Measurements from ENCODE around the gene STARD10. TPM values are rescaled to one million over a fixed set of nuclear protein-coding genes. Genes with fewer than 3 reads are reported as not detected.

The STARD10 gene
- total and polyA plus RNA-seq, 9 of the 15 experiments (the other 6 are each of a cell fraction or from before 2014, with no cell fraction given): 0.15 to 52.9 (median 32.3) TPM

- no peaks in the 10 kb centered on the region for H3K9me3 ChIP-seq (replicated peaks; ENCODE audit: control insufficient read depth, insufficient read depth, low read depth, low read length)
- peak overlapping the region; percentile 83; the same call in 1 of the 3 replicates for H3K27ac ChIP-seq (ENCODE audit: extremely low read depth, low read depth, low read length)
- ChIA-PET POLR2A (interaction anchor here (0.6 to 1.4 kb wide), 4 partner anchors 15 to 43 kb away, joined by 3 to 4 read pairs (median 3); no protein-coding TSS in a partner anchor), CTCF (ENCODE audit: low intra/inter-chr PET ratio) (no interaction called here)
- H3K27me3 ChIP-seq (ENCODE audit: control insufficient read depth in 2 of 2, insufficient read depth in 2 of 2, low read length in 2 of 2): no peaks in the 10 kb centered on the region
- H3K4me3 ChIP-seq: no peak overlapping the region; the same call in 1 of the 2 replicates
- H3K36me3 ChIP-seq (ENCODE audit: control insufficient read depth, insufficient read depth, low read length): peaks cover 24% of the 10 kb centered on the region; the same call in 1 of the 3 replicates
- peak; percentile 74 for FAIRE-seq
- intact Hi-C loops (cut with micrococcal nuclease) (loop anchor here (1.0 to 2.0 kb wide), 2 partner anchors 28 to 39 kb away; no protein-coding TSS in a partner anchor), in situ Hi-C loops (cut with MboI) (no loop called here)
- peaks cover 34% of the 10 kb centered on the region for H3K79me2 ChIP-seq (ENCODE audit: control insufficient read depth, insufficient read depth, low read length)
- H3K4me1 ChIP-seq (replicated peaks in 1 of 2; ENCODE audit: control insufficient read depth in 2 of 2, insufficient read depth in 2 of 2, low read length in 2 of 2): peaks cover 33 to 64% of the 10 kb centered on the region in 2 experiments
- DNase-seq (ENCODE audit: extremely low read depth in 1 of 4, low spot score in 3 of 4): peak in 1 of 4 experiments; percentile 33
- H3K4me2 ChIP-seq (ENCODE audit: insufficient read depth, low read length): peak overlapping the region; percentile 94; the same call in 1 of the 2 replicates
- H4K20me1 ChIP-seq (replicated peaks; ENCODE audit: control insufficient read depth, insufficient read depth, low read length): no peaks in the 10 kb centered on the region
- ATAC-seq: peak; percentile 3; the same call in 2 of the 3 replicates
- no peak overlapping the region for H2AFZ ChIP-seq (ENCODE audit: low read depth, low read length)
- 66% methylated on average over 8 of the region's 9 CpGs for WGBS (ENCODE audit: insufficient coverage, low coverage, missing lambda C conversion rate)
- H3K9me1 ChIP-seq (ENCODE audit: control insufficient read depth, insufficient read depth, low read length): no peaks in the 10 kb centered on the region
- peak overlapping the region; percentile 70 to 73; a peak in 2 of 4 replicates for H3K9ac ChIP-seq (ENCODE audit: insufficient read depth in 1 of 2, low read depth in 2 of 2, low read length in 2 of 2)
- BruUV-seq (replicated peaks): no TSS peak
- TF ChIP-seq RBM34 (IDR thresholded peaks at IDR 0.05; ENCODE audit: borderline replicate concordance, insufficient read depth, low read length) (no peak), XRCC3 (IDR thresholded peaks at IDR 0.05) (no peak), HCFC1 (IDR thresholded peaks at IDR 0.05; ENCODE audit: low read depth, low read length) (no peak), NR2C2 (CRISPR knock-in tag; IDR thresholded peaks at IDR 0.05) (no peak), NR2C2 (tag; IDR thresholded peaks at IDR 0.05) (no peak), ZNF277 (CRISPR knock-in tag; IDR thresholded peaks at IDR 0.05; ENCODE audit: borderline replicate concordance) (no peak), PHTF2 (CRISPR knock-in tag; IDR thresholded peaks at IDR 0.05) (no peak), ZBTB34 (CRISPR knock-in tag; IDR thresholded peaks at IDR 0.05) (no peak), ZNF668 (CRISPR knock-in tag; IDR thresholded peaks at IDR 0.05) (no peak), ZBTB33 (CRISPR knock-in tag; IDR thresholded peaks at IDR 0.05) (no peak), NR2C1 (IDR thresholded peaks at IDR 0.05) (no peak), NR2C1 (tag; IDR thresholded peaks at IDR 0.05) (0 out of 2 replicates have a peak, but pooled peaks have one; percentile 19), TFE3 (CRISPR knock-in tag; IDR thresholded peaks at IDR 0.05) (no peak), ELK3 (CRISPR knock-in tag; IDR thresholded peaks at IDR 0.05) (no peak)
These were observed 40.3 kb downstream of the STARD10 start for GRCh38 chr11:72753341-72754148.

All from K562 (cell line).